ENCODE measurements around the gene SMIM14.
"Not testable (repeated sequence)": the region's sequence is repeated elsewhere in the genome, so short reads cannot be mapped to it uniquely, and the experiment has no call there.

SMIM14 gene

GRCh38 chr4:39642885-39643552 is 4.4 kb upstream of the SMIM14 start:
- DNase-seq = no peak

DNA sequence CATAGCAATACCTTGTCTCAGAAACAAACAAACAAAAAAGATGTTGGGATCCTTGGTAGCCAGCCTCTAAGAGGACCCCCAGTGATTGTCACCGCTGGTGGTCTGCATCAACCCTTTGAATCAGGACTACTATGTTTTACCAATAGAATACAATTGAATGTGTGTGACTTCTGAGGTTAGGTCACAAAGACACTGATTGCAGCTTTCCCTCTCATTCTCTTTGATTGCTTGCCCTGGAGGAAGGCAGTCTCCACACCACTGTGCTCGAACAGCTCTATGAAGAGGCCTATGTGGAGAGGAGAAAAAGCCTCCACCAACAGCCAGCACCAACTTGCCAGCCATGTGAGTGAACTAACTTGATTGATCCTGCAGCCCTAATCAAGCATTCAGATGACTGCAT is 2.8 kb upstream of the SMIM14 start:
- no peak for DNase-seq

GRCh38 chr4:39637586-39638353 is 895 bp downstream of the SMIM14 start:
- DNase-seq = peak; percentile 17

DNA sequence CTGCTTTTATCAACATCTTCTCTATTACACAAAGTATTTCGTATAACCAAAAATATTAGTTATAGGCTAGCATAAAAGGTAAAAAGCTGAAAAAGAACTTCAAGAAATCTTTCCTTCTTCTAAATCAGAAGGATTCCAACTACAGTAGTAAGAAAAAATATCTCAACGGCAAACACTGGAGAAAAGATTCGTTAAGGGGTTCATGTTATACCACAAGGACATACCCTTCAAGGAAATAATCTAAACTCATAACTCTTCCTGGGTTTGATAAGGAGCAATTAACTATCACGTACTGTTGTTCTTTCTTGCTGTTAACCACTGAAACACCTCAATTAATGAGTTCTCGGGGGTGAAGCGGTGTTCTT is 1.5 kb downstream of the SMIM14 start:
- DNase-seq = no peak

DNA sequence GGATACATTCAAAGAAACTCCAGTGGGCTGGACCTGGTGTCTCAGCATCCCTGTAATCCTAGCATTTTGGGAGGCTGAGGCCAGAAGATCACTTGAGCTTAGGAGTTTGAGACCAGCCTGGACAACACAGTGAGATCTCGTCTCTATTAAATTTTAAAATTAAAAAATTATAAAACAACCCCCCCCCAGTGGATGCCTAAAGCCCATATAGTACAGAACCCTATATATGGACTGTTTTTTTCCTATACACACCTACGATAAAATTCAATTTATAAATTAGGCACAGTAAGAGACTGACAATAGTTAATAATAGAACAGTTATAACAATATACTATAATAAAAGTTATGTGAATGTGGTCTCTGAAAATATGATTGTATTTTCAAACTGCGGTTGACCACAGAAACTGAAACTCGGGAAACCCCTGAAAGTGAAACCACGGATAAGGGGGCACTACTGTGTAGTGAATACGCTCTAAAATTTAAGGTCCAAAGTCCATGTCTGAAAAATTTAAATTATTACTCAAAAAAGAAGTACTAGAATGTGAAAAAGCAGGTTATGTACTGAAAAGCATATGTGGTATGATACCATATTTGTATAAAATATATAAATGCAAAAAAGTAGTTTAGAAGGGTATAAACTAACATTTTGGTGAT is 2.0 kb downstream of the SMIM14 start:
- DNase-seq = no peak

DNA sequence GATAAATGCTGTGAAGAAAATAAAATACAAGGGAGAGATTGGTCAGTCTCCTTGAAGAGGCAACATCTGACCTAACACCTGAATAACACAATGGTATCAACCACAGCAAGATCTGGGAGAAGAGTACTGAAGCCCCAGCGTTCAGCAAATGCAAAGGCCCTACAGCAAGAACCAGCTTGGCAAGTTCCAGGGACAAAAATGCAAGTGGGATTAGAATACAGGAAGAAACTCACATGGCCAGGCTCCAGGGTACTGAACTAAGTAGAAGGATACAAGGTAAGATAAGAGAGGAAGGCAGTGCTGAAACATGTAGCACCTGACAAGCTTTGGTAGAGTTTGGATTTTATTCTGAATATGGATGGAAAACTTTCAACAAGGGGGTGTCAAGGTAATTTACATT is 3.6 kb downstream of the SMIM14 start:
- DNase-seq = no peak

GRCh38 chr4:39631700-39632079 is 7.0 kb downstream of the SMIM14 start:
- DNase-seq = no peak

DNA sequence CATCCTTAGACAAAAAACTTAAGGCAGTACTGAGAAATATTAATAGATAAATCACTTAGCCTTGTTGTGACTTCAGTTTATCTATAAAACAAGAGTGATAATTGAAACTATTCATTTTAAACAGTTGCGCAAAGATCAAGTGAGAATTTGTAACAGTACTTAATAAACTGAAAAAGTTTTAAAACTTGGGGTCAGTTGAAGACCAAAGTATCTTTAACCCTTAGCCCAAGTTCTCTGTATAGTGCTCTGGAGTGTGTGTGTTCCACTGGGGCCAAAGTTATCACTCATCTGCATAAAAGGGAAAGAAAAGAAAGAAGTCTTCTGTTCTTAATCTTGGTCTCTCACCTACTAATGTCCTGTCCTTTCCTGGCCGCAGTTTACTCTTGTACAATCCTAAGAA is 11.3 kb downstream of the SMIM14 start:
- DNase-seq = no peak

- DNase-seq = no peak
Observed at GRCh38 chr4:39626913-39627312, 11.8 kb downstream of the SMIM14 start.

- no peak for DNase-seq
Observed at GRCh38 chr4:39626261-39626660, 12.4 kb downstream of the SMIM14 start.

DNA sequence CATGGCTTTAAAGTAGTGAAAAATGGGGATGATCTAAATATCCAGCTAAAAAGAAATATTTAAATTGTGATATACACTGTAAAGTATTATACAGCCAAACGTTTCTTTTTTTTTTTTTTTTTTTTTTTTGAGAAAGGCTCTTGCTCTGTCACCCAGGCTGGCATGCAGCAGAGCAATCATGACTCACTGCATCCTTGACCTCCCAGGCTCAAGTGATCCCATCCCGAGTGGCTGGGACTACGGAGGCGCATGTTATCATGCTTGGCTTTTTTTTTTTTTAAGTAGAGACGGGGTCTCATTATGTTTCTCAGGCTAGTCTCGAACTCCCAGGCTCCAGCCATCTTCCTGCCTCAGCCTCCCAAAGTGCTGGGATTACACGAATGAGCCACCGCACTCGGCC is 17.1 kb downstream of the SMIM14 start:
- no peak for DNase-seq

GRCh38 chr4:39620551-39621313 is 17.9 kb downstream of the SMIM14 start:
- DNase-seq = no peak

- no peak for DNase-seq
Observed at GRCh38 chr4:39617534-39617933, 21.1 kb downstream of the SMIM14 start.

- DNase-seq = no peak
Observed at GRCh38 chr4:39616651-39617050, 22.0 kb downstream of the SMIM14 start.

DNA sequence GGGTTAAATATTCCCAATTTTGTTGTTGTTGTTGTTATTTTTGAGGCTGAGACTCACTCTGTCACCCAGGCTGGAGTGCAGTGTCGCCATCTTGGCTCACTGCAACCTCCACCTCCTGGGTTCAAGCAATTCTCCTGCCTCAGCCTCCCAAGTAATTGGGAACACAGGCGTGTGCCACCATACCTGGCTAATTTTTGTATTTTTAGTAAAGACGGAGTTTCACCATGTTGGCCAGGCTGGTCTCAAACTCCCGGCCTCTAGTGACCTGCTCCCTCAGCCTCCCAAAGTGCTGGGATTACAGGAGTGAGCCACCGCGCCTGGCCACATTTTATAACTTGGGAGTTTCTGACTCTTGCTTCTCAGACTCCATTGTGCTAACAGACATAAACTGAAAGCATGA is 22.6 kb downstream of the SMIM14 start:
- not testable (repeated sequence) for DNase-seq

DNA sequence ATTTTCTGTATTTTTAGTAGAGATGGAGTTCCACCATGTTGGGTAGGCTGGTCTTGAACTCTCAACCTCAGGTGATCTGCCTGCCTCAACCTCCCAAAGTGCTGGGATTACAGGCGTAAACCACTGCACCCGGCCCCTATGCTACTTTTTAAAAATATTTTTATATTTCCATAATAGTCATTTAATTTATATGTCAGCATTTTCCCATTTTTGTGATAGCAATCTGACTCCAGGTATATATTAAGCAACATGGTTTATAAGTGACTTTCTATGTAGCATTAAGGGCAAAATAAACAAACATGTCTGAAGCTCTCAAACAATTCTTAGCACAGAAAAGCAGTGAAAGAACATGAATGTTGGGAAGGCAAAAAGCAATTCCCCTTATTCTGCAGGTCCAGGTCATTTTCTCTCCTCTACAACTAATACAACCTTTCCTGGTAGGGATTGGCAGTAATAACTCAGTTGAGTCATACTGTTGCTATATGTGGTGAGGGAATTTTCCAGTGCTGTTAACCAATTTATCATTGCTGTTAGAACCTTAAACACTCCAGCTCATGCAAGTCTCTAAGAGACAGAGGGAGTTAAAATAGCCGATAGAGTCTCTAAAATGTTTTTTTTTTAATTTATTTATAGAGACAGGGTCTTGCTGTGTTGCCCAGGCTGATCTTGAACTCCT is 24.0 kb downstream of the SMIM14 start:
- no peak for DNase-seq

- DNase-seq = no peak
Observed at GRCh38 chr4:39613093-39613656, 25.5 kb downstream of the SMIM14 start.

DNA sequence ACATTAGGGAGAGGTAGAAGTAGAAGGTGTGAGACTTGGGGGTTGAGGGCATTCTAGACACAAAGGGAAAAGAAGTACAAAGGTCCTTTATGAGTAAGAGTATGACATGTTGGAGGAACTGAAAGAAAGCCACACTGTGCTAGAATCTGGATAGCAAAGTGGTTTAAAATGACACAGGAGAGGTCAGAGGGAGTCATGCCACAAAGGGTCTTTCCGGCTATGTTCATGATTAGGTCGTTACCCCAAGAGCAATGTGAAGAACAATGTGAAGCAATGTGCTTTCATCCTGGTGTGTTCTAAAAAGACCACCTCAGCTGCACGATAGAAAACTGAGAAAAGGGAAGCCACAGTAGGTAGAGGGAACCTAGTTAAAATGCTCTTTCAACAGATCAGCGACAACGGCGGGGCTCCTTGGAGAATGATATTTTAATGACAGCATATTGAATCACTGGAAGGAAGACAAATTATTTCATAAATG is 29.2 kb downstream of the SMIM14 start:
- DNase-seq = no peak

DNA sequence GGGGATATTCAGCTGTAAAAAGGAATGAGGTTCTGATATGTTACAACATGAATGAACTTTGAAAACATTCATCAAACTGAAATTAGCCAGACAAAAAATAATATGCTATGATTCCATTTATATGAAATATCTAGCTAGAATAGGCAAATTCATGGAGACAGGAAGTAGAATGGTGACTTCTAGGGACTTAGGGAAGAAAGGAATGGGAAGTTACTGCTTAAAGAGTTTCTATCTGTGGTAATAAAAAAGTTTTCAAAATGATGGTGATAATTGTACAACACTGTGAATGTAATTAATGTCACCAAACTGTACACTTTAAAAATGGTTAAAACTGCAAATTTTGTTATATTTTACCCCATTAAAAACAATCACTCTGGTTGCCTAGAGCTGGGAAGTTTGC is 30.2 kb downstream of the SMIM14 start:
- no peak for DNase-seq

- no peak for DNase-seq
Observed at GRCh38 chr4:39606747-39607146, 31.9 kb downstream of the SMIM14 start.

DNA sequence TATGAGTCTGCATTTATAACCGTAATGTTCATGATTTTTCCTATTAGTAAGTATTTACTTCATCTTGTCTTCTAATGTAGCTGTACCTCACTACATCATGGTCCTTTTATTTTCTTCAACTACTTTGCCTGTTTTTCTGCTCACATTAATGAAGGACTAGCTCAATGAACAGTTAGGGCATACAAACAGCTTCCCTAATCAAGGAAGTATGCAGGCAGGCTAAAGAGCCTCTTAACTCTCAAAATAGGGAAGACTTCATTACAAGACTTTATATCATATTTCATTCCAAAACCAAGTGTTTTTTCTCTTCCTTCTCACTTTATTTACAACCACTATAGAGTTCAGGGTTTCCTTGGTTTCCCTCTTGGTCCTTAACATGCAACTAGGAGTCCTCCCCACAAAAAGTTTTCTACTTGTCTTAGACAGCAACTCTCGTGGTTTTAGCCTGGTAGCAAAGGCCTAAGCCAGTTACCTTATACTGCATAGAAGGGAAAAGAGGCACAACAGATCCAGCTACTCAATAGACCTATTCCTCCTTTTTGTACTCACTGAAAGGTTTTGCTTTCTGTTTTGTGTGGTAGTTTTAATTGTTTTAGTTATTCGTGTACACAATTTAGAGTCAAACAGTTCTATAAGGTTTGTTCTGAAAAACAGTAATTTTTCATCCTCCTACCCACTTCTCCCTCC is 40.8 kb downstream of the SMIM14 start:
- no peak for DNase-seq

GRCh38 chr4:39596971-39597370 is 41.7 kb downstream of the SMIM14 start:
- DNase-seq = no peak

Measured in NCI-H1092 (cell line).